IPS-NIHi7 (cell line): ENCODE measurements around the gene MYO18B.
A peak's percentile ranks its signal among the peaks of the same experiment; 100 is the strongest.

Experiments
- DNase-seq: peaks from one replicate; pipeline ENCODE4 v3.0.0; 2012; ENCODE audit warnings: mixed read lengths; ENCODE audit errors: extremely low spot score

Gene MYO18B

GRCh38 chr22:25748140-25748539 lies 6.2 kb downstream of the MYO18B start:
- DNase-seq: no peak

GRCh38 chr22:25748704-25749103 lies 6.7 kb downstream of the MYO18B start:
- no peak for DNase-seq

DNA sequence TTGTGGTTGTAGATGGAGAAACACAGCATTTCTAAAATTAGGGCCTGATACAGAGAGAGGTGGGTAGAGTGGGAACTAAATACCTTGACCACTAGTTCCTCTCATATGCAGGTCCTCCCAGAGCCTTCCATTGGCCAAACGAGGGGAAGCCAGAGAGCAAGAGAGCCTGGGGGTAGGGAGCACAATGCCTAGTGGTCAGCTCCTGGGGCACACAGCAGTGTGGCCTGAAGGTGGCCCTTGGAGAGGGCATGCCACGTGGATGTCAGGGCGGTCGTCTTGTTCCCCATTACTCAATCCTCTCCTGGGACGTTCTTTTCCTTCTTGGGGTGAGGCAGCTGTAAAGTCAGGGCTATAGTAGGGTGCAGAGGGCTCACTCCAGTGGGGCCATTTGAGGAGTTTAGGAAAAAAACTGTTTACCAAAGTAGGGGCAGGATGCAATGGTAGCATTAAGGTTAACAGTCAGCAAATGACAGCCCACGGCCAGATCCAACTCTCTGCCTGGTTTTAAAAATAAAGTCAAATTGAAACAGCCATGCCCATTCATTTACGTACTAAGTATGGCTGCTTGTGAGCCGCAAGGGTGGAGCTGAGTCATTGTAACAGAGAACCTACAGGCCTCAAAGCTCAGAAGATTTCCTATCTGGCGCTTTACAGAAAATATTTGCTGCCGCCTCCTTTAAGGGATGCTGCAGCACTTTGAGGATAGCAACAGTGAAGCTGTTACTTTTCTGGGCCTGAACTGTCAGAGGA lies 7.6 kb downstream of the MYO18B start:
- DNase-seq: no peak

- no peak for DNase-seq
These were observed 8.7 kb downstream of the MYO18B start for GRCh38 chr22:25750569-25751173.

DNA sequence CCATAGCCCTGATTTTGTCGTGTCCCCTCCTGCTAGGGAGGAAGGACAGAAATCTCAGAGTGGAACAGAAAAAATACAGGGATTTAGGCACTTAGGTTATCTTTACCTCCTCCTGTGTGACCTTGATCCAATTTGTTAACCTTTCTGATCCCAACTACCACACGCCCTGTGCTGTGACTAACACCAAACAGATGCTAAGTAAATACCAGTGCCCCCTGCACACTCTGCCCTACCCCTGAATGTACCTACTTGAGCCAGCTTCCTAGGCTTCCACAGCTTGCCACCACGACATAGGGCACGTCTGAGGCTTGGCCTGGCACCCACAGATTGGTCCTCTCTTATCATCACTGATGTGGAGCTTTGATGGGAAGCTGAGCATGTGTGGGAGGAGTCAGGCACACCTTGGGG lies 9.2 kb downstream of the MYO18B start:
- DNase-seq: no peak

DNA sequence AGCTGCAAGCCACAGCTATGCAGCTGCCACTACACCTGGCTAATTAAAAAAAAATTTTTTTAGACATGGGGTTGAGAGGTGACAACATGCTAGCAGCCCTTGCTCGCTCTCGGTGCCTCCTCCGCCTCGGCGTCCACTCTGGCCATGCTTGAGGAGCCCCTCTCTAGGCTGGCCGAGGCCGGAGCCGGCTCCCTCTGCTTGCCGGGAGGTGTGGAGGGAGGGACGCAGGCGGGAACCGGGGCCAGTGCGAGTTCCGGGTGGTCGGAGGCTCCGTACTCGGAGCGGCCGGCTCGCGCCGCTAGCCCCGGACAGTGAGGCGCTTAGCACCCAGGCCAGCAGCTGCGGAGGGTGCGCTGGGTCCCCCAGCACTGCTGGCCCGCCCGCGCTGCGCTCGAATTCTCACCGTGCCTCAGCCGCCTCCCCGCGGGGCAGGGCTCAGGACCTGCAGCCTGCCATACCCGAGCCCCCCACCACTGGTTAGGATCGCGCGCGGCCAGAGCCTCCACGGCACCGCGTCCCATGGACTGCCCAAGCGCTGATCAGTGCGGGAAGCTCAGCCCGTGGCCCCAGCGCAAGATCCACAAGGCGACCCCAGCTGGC lies 10.7 kb downstream of the MYO18B start:
- DNase-seq: no peak

- DNase-seq: no peak
These were observed 11.3 kb downstream of the MYO18B start for GRCh38 chr22:25753252-25753651.

- DNase-seq: no peak
These were observed 12.7 kb downstream of the MYO18B start for GRCh38 chr22:25754527-25755202.

- no peak for DNase-seq
These were observed 15.7 kb downstream of the MYO18B start for GRCh38 chr22:25757686-25758085.

DNA sequence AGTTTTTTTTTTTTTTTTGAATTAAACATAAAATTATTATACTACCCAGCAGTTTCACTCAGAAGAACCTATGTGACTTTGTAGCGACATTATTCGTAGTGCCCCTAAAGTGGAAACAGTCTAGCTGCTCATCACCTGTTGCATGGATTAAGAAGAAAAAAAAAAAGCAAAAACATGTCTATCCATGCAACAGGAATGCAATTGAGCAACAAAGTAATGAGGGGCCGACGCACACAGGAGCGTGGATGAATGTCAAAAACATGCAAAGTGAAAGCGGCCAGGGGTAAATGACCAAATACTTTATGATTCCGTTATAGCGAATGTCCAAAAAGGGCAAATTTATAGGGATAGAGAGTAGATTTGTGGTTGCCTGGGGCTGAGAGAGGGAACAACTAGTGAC lies 16.3 kb downstream of the MYO18B start:
- DNase-seq: no peak

GRCh38 chr22:25759825-25760231 lies 17.8 kb downstream of the MYO18B start:
- no peak for DNase-seq

GRCh38 chr22:25760294-25760693 lies 18.3 kb downstream of the MYO18B start:
- no peak for DNase-seq

DNA sequence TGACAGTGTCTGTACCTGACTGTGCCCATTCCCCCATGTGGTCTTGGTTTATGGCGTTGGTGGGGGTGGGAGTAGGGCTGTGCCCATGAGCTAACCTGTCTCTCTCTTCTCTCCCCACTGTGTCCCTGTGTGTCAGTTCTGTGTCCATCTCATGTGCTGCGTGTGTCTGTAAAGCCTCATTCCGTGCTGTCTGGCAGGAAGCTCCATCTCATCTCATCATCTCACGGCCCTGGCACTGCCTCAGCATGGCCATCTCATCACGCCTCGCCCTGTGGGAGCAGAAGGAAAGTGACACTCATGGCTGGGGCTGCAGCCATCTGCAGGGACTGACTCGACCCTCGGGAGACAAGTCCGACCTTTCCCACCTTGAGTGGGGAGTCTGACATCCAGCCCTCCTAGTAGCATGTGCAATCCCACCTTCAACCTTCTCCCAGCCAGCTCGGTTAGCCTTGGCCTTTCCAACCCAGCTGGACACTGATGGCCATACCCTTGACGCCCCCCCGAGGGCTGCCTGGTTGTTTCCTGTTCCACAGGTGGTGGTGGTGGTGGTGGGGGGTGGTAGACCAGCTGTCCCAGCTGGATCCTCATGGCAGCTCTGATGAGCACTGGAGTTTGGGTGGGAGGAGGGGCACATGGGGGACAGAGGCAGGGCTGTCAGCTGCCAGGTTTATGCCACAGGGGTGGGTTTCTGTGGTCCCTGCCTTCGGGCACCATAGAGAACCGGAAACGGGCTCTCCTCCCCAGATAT lies 19.0 kb downstream of the MYO18B start:
- DNase-seq: no peak

DNA sequence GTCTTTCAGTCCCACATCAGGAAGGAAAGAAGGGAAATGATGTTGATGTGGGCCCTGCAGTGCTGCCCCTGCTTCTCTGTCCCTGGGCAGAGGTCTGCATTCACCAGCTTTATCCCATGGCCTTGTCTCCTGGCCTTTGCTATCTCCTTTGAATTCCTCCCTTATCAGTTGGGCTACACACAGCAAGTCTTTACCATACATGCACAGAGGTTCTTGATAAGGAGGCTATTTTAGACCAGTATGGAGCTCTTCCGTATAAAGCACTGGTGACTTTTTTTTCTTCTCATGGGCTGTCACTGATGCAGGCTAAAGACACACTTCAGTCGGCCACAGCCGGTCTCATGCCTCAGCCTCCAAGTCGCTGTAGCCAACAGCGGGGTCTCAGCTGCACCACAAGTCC lies 20.2 kb downstream of the MYO18B start:
- no peak for DNase-seq

DNA sequence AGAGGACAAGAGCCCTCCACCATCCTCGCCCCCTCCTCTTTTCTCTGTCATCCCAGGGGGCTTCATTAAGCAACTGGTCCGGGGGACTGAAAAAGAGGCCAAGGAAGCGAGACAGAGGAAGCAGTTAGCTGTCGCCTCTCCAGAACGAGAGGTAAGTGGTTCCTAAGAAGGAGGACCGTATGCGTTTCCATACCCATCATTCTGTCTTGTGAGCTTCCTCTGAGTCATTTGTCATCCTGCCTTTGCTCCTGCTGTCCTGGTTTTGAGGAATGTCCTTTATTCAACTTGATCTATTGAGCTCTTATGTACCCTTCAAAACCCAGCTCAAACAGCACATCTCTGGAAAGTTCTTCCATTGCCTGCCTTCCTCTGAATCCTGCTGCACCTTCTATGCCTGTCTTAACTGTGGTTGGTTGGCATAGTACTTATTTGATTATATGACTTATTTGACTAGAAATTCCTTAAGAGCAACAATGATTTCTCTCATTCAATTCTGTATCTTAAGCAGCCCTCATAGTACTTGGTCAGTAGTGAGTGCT lies 21.3 kb downstream of the MYO18B start:
- no peak for DNase-seq

GRCh38 chr22:25764270-25765015 lies 22.5 kb downstream of the MYO18B start:
- DNase-seq: peak; percentile 75

GRCh38 chr22:25765016-25765367 lies 23.0 kb downstream of the MYO18B start:
- no peak for DNase-seq

DNA sequence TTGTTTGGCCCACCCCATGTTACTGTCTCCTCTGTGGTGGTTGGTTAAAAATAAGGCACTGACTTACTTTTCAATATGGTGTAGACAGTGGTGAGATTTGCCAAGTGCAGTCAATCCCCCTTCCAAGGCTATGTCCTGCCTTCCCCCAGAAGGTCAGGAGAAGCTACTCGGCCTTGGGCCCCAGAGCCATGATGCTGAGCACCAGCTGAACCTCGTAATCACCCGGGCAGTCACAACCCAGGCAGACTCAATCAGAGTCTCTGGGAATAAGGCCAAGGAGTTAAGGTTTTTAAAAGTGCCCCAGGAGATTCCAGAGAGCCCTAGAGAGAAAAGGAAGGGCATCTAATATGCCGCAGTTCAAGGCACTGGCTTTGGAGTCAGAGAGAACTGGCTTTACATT lies 23.8 kb downstream of the MYO18B start:
- no peak for DNase-seq

DNA sequence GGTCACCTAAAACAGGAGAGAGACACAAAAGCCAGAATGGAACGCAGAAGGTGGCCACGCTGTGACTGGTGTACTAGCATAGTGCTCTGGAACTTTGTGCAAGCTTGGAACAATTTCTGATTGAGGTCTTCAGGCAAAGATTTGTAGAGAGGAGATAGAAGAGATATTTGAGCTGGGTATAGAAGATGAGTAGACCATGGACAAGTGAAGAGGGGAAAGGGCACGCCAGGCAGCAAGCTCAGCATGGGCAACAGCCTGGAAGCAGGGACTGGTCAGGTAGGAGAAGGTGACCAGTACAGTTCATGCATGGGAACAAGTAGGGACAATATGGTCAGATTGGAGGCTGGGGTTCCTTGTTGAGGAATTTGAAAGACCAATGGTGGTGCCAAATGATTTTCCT lies 24.4 kb downstream of the MYO18B start:
- no peak for DNase-seq

- no peak for DNase-seq
These were observed 28.3 kb downstream of the MYO18B start for GRCh38 chr22:25770333-25770732.

GRCh38 chr22:25772288-25772687 lies 30.3 kb downstream of the MYO18B start:
- DNase-seq: no peak
